Neural progenitor cell (in vitro differentiated cells): Measurements from ENCODE around the gene PNMA6E. TPM values are rescaled to one million over a fixed set of nuclear protein-coding genes. Genes with fewer than 3 reads are reported as not detected.

ENCODE experiments used
- DNase-seq: peaks from one replicate; pipeline ENCODE4 v3.0.0-alpha.2; 2016; ENCODE audit warnings: low spot score
- H2AFZ ChIP-seq: fragments of 200-600 bp; sonication (generic); replicated peaks from 2 replicates; pipeline ENCODE4 v1.6.1; 2016; ENCODE audit warnings: antibody characterized with exemption
- H3F3A ChIP-seq: fragments of 200-600 bp; sonication (generic); 2 replicates; pipeline ENCODE4 v1.6.1; 2016; ENCODE audit warnings: antibody characterized with exemption, low read depth
- H3K27ac ChIP-seq: fragments of 200-600 bp; sonication (generic); 2 replicates; pipeline ENCODE4 v1.5.1; 2016; ENCODE audit warnings: mild to moderate bottlenecking
- H3K27me3 ChIP-seq: fragments of 200-600 bp; sonication (generic); 2 replicates; pipeline ENCODE4 v1.6.1; 2016; ENCODE audit warnings: mild to moderate bottlenecking, moderate library complexity
- H3K36me3 ChIP-seq: fragments of 200-600 bp; sonication (generic); 2 replicates; pipeline ENCODE4 v1.5.1; 2016
- H3K4me1 ChIP-seq: fragments of 200-600 bp; sonication (generic); 2 replicates; pipeline ENCODE4 v1.6.1; 2016; ENCODE audit warnings: mixed run types
- H3K4me2 ChIP-seq: fragments of 200-600 bp; sonication (generic); 2 replicates; pipeline ENCODE4 v1.6.1; 2016
- H3K4me3 ChIP-seq: fragments of 200-600 bp; sonication (generic); 2 replicates; pipeline ENCODE4 v1.5.1; 2016
- H3K79me2 ChIP-seq: fragments of 200-600 bp; sonication (generic); 2 replicates; pipeline ENCODE4 v1.6.1; 2016; ENCODE audit warnings: low read depth
- H3K9ac ChIP-seq: fragments of 200-600 bp; sonication (generic); 2 replicates; pipeline ENCODE4 v1.6.1; 2016
- H3K9me3 ChIP-seq: fragments of 200-600 bp; sonication (generic); 2 replicates; pipeline ENCODE4 v1.5.1; 2016; ENCODE audit warnings: low read depth
- H4K20me1 ChIP-seq: fragments of 200-600 bp; sonication (generic); 2 replicates; pipeline ENCODE4 v1.6.1; 2016; ENCODE audit warnings: low read depth
- H3K27ac Mint-ChIP-seq: 3 replicates; pipeline ENCODE4 v1.8.0; 2021; ENCODE audit warnings: mixed read lengths
- H3K27me3 Mint-ChIP-seq: 2 replicates; pipeline ENCODE4 v1.8.0; 2022; ENCODE audit warnings: low read depth, mild to moderate bottlenecking, inconsistent platforms, moderate library complexity, mixed read lengths; ENCODE audit not compliant: insufficient read depth
- H3K36me3 Mint-ChIP-seq: 3 replicates; pipeline ENCODE4 v1.8.0; 2021; ENCODE audit warnings: mixed read lengths
- H3K4me1 Mint-ChIP-seq: 3 replicates; pipeline ENCODE4 v1.8.0; 2021; ENCODE audit warnings: mixed read lengths
- H3K4me3 Mint-ChIP-seq: 3 replicates; pipeline ENCODE4 v1.8.0; 2021; ENCODE audit warnings: mild to moderate bottlenecking, moderate library complexity, mixed read lengths
- H3K9me3 Mint-ChIP-seq: 3 replicates; pipeline ENCODE4 v1.8.0; 2020; ENCODE audit warnings: mixed read lengths
- CTCF ChIP-seq: fragments of 200-600 bp; sonication (generic); IDR thresholded peaks from 2 replicates; pipeline ENCODE4 v1.5.1; 2017; ENCODE audit warnings: antibody characterized with exemption, mild to moderate bottlenecking
- EZH2 ChIP-seq: fragments of 200-600 bp; sonication (generic); IDR thresholded peaks from 2 replicates; pipeline ENCODE4 v1.6.1; 2017; ENCODE audit warnings: antibody characterized with exemption, mild to moderate bottlenecking, moderate library complexity
- EZH2phosphoT487 ChIP-seq: fragments of 200-600 bp; sonication (generic); IDR thresholded peaks from 2 replicates; pipeline ENCODE4 v1.6.1; 2017; ENCODE audit warnings: antibody characterized with exemption
- total RNA-seq: library from RNA; depleted of rRNA; stranded (reverse); fragments of >200 nt; gene quantifications from 2 replicates; pipeline ENCODE4 v1.2.3, GENCODE V29; 2015; ENCODE audit warnings: low replicate concordance

The PNMA6E gene
- total RNA-seq, 1 donor from 2014 or later, result not detected

- Histone ChIP-seq H3K27ac (no peak overlapping the region), H2AFZ (no peak overlapping the region), H3K79me2 (no peaks in the 10 kb centered on the region), H3K36me3 (no peaks in the 10 kb centered on the region), H3F3A (no peaks in the 10 kb centered on the region), H3K9ac (no peak overlapping the region), H3K27me3 (no peaks in the 10 kb centered on the region), H3K9me3 (no peaks in the 10 kb centered on the region), H3K4me1 (no peaks in the 10 kb centered on the region), H4K20me1 (no peaks in the 10 kb centered on the region), H3K4me2 (no peak overlapping the region), H3K4me3 (no peak overlapping the region)
- H3K27ac Mint-ChIP-seq, result no peak overlapping the region
- no peak for DNase-seq
- H3K36me3 Mint-ChIP-seq, result no peaks in the 10 kb centered on the region
- TF ChIP-seq EZH2 (no peak), EZH2phosphoT487 (no peak), CTCF (no peak)
- peaks cover 22% of the 10 kb centered on the region for H3K9me3 Mint-ChIP-seq
- H3K4me1 Mint-ChIP-seq, result no peaks in the 10 kb centered on the region
- H3K27me3 Mint-ChIP-seq, result peaks cover 7% of the 10 kb centered on the region
- no peak overlapping the region for H3K4me3 Mint-ChIP-seq
These were observed 32.1 kb upstream of the PNMA6E start for GRCh38 chrX:153433161-153433680.

GRCh38 chrX:153430796-153431195 is 29.6 kb upstream of the PNMA6E start:
- H3K4me1 ChIP-seq, result no peaks in the 10 kb centered on the region
- H3K27ac ChIP-seq, result no peak overlapping the region
- H3K27ac Mint-ChIP-seq, result no peak overlapping the region
- DNase-seq, result no peak
- H3K27me3 Mint-ChIP-seq, result peaks cover 7% of the 10 kb centered on the region
- no peaks in the 10 kb centered on the region for H3K4me1 Mint-ChIP-seq
- H3K36me3 Mint-ChIP-seq, result no peaks in the 10 kb centered on the region
- H2AFZ ChIP-seq, result no peak overlapping the region
- H3K4me3 ChIP-seq, result no peak overlapping the region
- H4K20me1 ChIP-seq, result no peaks in the 10 kb centered on the region
- no peaks in the 10 kb centered on the region for H3F3A ChIP-seq
- H3K79me2 ChIP-seq, result no peaks in the 10 kb centered on the region
- TF ChIP-seq CTCF, result no peak
- TF ChIP-seq EZH2phosphoT487, result no peak
- TF ChIP-seq EZH2, result no peak
- no peaks in the 10 kb centered on the region for H3K36me3 ChIP-seq
- H3K9me3 ChIP-seq, result no peaks in the 10 kb centered on the region
- H3K9me3 Mint-ChIP-seq, result peaks cover 28% of the 10 kb centered on the region
- H3K4me3 Mint-ChIP-seq, result no peak overlapping the region
- H3K27me3 ChIP-seq, result no peaks in the 10 kb centered on the region
- H3K4me2 ChIP-seq, result no peak overlapping the region
- H3K9ac ChIP-seq, result no peak overlapping the region

GRCh38 chrX:153426204-153426603 is 25.1 kb upstream of the PNMA6E start:
- H3K9me3 Mint-ChIP-seq, result peaks cover 32% of the 10 kb centered on the region
- H3K27me3 Mint-ChIP-seq, result peaks cover 4% of the 10 kb centered on the region
- Histone ChIP-seq H3K4me1 (no peaks in the 10 kb centered on the region), H3K27me3 (no peaks in the 10 kb centered on the region), H3K36me3 (no peaks in the 10 kb centered on the region), H3K9me3 (no peaks in the 10 kb centered on the region), H3F3A (no peaks in the 10 kb centered on the region), H3K4me2 (no peak overlapping the region), H2AFZ (no peak overlapping the region), H4K20me1 (no peaks in the 10 kb centered on the region), H3K4me3 (no peak overlapping the region), H3K27ac (no peak overlapping the region), H3K9ac (no peak overlapping the region), H3K79me2 (no peaks in the 10 kb centered on the region)
- H3K4me3 Mint-ChIP-seq, result no peak overlapping the region
- no peak for DNase-seq
- H3K4me1 Mint-ChIP-seq, result no peaks in the 10 kb centered on the region
- H3K36me3 Mint-ChIP-seq, result no peaks in the 10 kb centered on the region
- no peak for TF ChIP-seq EZH2
- no peak for TF ChIP-seq CTCF
- no peak for TF ChIP-seq EZH2phosphoT487
- H3K27ac Mint-ChIP-seq, result no peak overlapping the region
